Measurements from ENCODE around the gene MYBBP1A. TPM values are rescaled to one million over a fixed set of nuclear protein-coding genes. Genes with fewer than 3 reads are reported as not detected.

Gene MYBBP1A
- polyA plus RNA-seq, 2 donors, result 32.6 to 44.8 TPM

DNA sequence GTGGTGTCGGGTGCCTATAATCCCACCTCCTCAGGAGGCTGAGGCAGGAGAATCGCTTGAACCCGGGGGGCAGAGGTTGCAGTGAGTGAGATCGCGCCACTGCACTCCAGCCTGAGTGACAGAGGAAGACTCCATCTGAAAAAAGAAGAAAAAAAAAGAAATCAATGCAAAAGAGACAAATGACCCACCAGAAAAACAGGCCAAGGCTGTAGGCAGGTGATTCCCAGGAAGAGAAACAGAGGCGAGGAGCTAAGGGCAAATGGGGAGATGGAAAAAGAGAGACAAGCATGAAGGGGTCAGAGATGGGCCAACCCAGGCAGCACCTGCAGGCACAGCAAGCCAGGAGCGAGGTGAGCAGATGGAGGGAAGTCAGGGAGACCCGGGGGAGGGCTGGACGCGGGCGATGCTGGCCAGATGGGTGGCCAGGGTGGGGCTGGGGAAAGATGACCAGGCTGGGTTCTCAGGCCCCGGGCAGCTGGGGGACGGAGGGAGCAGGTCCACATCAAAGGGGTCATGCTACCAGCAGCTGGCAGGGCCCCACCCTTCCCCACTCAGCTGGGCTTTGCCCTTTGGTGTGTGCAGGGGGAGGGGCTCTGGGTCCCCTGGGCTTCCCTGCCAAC lies 25.5 kb downstream of the MYBBP1A start:
- Histone ChIP-seq H3K9me3 (ENCODE audit: control insufficient read depth in 2 of 2, insufficient read depth in 1 of 2, low read depth in 1 of 2, low read length in 1 of 2) (peaks cover 0 to 4% of the 10 kb centered on the region in 2 donors), H3K36me3 (ENCODE audit: control insufficient read depth in 2 of 2, insufficient read depth in 2 of 2, low read length in 1 of 2) (peaks cover 0 to 6% of the 10 kb centered on the region in 2 donors), H3K27me3 (ENCODE audit: control insufficient read depth in 1 of 2, insufficient read depth in 2 of 2, low read length in 2 of 2) (no peaks in the 10 kb centered on the region), H3K27ac (ENCODE audit: low read depth in 2 of 2, low read length in 1 of 2) (peak overlapping the region in 1 of 2 donors; percentile 26), H3K4me3 (ENCODE audit: low read depth in 1 of 2, low read length in 2 of 2) (no peak overlapping the region), H3K4me1 (ENCODE audit: control insufficient read depth in 2 of 2, insufficient read depth in 2 of 2, low read length in 1 of 2) (peaks cover 0 to 14% of the 10 kb centered on the region in 2 donors)
- WGBS, 2 donors, result 69 to 77% methylated on average over 13 of the region's 13 CpGs

DNA sequence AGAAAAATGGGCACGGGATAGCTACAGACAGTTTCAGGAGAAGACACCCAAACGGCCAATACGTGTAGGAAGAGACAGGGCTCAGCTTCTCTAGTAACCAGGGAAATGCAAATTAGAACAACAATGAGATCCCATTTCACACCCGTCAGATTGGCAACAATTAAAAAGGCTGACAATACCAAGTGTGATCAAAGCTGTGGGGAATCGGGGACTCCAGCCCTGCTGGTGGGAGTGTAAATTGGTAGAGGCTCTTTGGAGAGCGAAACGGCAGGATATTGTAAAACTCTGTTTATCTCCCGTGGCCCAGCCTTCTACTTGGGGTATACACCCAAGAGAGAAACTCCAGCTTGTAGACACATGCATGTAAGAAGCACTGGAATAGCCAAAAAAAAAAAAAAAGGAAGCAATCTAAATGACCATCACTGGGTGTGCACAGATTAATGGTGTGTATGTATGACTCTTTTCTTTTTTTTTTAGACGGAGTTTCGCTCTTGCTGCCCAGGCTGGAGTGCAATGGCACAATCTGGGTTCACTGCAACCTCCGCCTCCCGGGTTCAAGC lies 27.5 kb downstream of the MYBBP1A start:
- Histone ChIP-seq H3K27ac (ENCODE audit: low read depth in 2 of 2, low read length in 1 of 2) (no peak overlapping the region), H3K27me3 (ENCODE audit: control insufficient read depth in 1 of 2, insufficient read depth in 2 of 2, low read length in 2 of 2) (no peaks in the 10 kb centered on the region), H3K4me1 (ENCODE audit: control insufficient read depth in 2 of 2, insufficient read depth in 2 of 2, low read length in 1 of 2) (peaks cover 0 to 5% of the 10 kb centered on the region in 2 donors), H3K4me3 (ENCODE audit: low read depth in 1 of 2, low read length in 2 of 2) (no peak overlapping the region), H3K36me3 (ENCODE audit: control insufficient read depth in 2 of 2, insufficient read depth in 2 of 2, low read length in 1 of 2) (peaks cover 0 to 6% of the 10 kb centered on the region in 2 donors), H3K9me3 (ENCODE audit: control insufficient read depth in 2 of 2, insufficient read depth in 1 of 2, low read depth in 1 of 2, low read length in 1 of 2) (no peaks in the 10 kb centered on the region)
- whole genome bisulfite sequencing, 2 donors, result 61 to 76% methylated on average over 12 of the region's 12 CpGs

DNA sequence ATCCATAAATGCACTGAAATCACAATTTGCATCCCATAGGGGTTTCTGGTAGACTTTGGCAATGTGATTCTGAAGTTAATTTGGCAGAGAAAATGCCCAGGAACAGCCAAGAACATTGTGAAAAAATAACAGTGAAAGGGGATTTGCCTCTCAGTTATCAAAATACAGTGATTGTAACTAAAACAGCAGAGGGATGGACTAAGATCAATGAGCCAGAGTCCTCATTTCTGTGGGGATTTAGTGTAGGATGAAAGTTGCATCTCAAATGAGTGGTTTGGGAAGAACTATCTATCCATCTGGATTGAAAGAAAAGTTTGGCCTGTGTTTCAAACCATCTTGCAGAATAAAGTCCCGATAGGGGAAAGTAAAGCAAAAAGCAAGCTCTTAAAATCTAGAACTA lies 28.1 kb downstream of the MYBBP1A start:
- no peak overlapping the region for H3K27ac ChIP-seq (ENCODE audit: low read depth in 2 of 2, low read length in 1 of 2)

DNA sequence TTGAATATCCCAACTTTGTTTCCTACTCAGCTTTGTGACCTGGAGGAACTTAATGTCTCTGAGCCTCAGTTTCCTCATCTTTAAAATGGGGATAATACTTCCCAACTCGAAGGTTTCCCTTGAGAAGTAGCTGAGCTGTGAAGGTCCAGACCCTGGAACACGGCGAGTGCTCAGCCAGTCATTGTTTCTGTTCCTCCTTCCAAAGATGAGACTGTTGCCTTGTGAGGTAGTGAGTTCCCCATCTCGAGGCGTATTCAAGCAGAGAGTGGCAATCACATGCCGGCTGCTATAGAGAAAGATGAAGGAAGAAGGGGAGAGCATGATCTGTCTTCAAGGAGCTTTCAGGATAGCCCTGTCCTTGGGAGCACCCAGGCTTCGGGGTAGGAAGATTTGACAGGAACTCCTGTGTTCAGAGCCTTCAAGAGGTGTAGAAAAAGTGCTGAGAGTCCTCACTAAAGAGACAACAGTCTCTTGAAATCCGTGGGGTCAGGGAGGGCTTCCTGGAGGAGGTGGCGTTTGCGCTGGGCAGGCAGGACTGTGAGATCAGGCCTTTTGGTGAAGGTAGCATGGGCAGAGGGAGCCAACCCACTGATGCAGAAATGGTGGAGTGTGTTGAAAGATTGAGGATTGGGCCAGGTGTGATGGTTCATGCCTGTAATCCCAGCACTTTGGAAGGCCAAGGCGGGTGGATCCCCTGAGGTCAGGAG lies 29.3 kb downstream of the MYBBP1A start:
- no peak overlapping the region for H3K4me3 ChIP-seq (ENCODE audit: low read depth in 1 of 2, low read length in 2 of 2)
- peaks cover 0 to 6% of the 10 kb centered on the region in 2 donors for H3K36me3 ChIP-seq (ENCODE audit: control insufficient read depth in 2 of 2, insufficient read depth in 2 of 2, low read length in 1 of 2)
- H3K27me3 ChIP-seq (ENCODE audit: control insufficient read depth in 1 of 2, insufficient read depth in 2 of 2, low read length in 2 of 2), result no peaks in the 10 kb centered on the region
- 84 to 87% methylated on average over 11 of the region's 11 CpGs for WGBS, 2 donors
- H3K9me3 ChIP-seq (ENCODE audit: control insufficient read depth in 2 of 2, insufficient read depth in 1 of 2, low read depth in 1 of 2, low read length in 1 of 2), result no peaks in the 10 kb centered on the region
- H3K27ac ChIP-seq (ENCODE audit: low read depth in 2 of 2, low read length in 1 of 2), result no peak overlapping the region
- H3K4me1 ChIP-seq (ENCODE audit: control insufficient read depth in 2 of 2, insufficient read depth in 2 of 2, low read length in 1 of 2), result peaks cover 0 to 8% of the 10 kb centered on the region in 2 donors

More for the DNA sequence above, 28.1 kb downstream of the MYBBP1A start:
- Histone ChIP-seq H3K36me3 (ENCODE audit: control insufficient read depth in 2 of 2, insufficient read depth in 2 of 2, low read length in 1 of 2) (peaks cover 0 to 6% of the 10 kb centered on the region in 2 donors), H3K4me1 (ENCODE audit: control insufficient read depth in 2 of 2, insufficient read depth in 2 of 2, low read length in 1 of 2) (peaks cover 0 to 8% of the 10 kb centered on the region in 2 donors), H3K27me3 (ENCODE audit: control insufficient read depth in 1 of 2, insufficient read depth in 2 of 2, low read length in 2 of 2) (no peaks in the 10 kb centered on the region), H3K9me3 (ENCODE audit: control insufficient read depth in 2 of 2, insufficient read depth in 1 of 2, low read depth in 1 of 2, low read length in 1 of 2) (no peaks in the 10 kb centered on the region), H3K4me3 (ENCODE audit: low read depth in 1 of 2, low read length in 2 of 2) (no peak overlapping the region)
- WGBS, 2 donors, result 47 to 60% methylated on average over 1 of the region's 1 CpG

DNA sequence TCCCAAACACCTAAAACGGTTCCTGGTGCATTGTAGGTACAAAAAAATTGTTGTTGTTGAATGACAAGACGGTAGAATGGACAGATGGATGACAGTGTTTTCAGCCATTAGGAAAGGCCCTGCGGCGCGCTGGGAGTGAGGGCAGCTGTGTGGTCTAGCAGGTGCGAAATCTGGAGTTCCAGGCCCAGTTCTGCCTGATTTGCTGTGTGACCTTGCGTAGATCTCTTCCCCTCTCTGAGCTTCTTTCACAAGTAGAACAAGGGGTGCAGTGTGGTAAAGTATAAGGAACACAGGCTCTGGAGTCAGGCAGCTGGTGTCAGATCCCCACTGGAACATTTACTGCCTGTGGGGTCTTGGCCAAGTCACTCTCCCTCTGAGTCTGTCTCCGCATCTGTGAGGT lies 31.2 kb downstream of the MYBBP1A start:
- 83 to 85% methylated on average over 8 of the region's 8 CpGs for WGBS, 2 donors
- H3K4me1 ChIP-seq (ENCODE audit: control insufficient read depth in 2 of 2, insufficient read depth in 2 of 2, low read length in 1 of 2), result peaks cover 0 to 18% of the 10 kb centered on the region in 2 donors

DNA sequence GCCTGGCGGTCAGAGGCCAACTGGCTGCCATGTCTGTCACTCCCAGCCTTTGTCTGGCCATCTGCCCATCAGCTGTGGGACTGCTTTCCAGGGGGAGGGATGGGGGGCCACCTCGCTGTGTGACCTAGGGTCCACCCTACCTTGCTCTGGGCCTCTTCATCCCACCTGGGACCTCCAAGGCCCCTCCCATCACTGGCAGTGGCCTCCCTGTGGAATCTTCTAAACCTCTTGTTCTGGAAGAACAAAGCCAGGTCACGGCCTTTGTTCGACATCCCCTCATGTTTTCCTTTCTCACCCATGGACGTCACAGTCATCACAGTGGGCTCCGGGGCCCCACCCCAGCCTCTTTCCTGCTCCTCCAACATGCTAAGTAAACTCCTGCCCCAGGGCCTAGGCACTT lies 32.5 kb downstream of the MYBBP1A start:
- no peaks in the 10 kb centered on the region for H3K27me3 ChIP-seq (ENCODE audit: control insufficient read depth in 1 of 2, insufficient read depth in 2 of 2, low read length in 2 of 2)
- H3K36me3 ChIP-seq (ENCODE audit: control insufficient read depth in 2 of 2, insufficient read depth in 2 of 2, low read length in 1 of 2), result peaks cover 0 to 6% of the 10 kb centered on the region in 2 donors
- H3K9me3 ChIP-seq (ENCODE audit: control insufficient read depth in 2 of 2, insufficient read depth in 1 of 2, low read depth in 1 of 2, low read length in 1 of 2), result no peaks in the 10 kb centered on the region
- H3K4me1 ChIP-seq (ENCODE audit: control insufficient read depth in 2 of 2, insufficient read depth in 2 of 2, low read length in 1 of 2), result peaks cover 0 to 18% of the 10 kb centered on the region in 2 donors
- WGBS, 2 donors, result 82 to 83% methylated on average over 6 of the region's 6 CpGs
- H3K27ac ChIP-seq (ENCODE audit: low read depth in 2 of 2, low read length in 1 of 2), result peak overlapping the region in 1 of 2 donors; percentile 66
- no peak overlapping the region for H3K4me3 ChIP-seq (ENCODE audit: low read depth in 1 of 2, low read length in 2 of 2)

More for the DNA sequence above, 31.2 kb downstream of the MYBBP1A start:
- Histone ChIP-seq H3K9me3 (ENCODE audit: control insufficient read depth in 2 of 2, insufficient read depth in 1 of 2, low read depth in 1 of 2, low read length in 1 of 2) (no peaks in the 10 kb centered on the region), H3K27ac (ENCODE audit: low read depth in 2 of 2, low read length in 1 of 2) (no peak overlapping the region), H3K27me3 (ENCODE audit: control insufficient read depth in 1 of 2, insufficient read depth in 2 of 2, low read length in 2 of 2) (no peaks in the 10 kb centered on the region), H3K4me3 (ENCODE audit: low read depth in 1 of 2, low read length in 2 of 2) (no peak overlapping the region), H3K36me3 (ENCODE audit: control insufficient read depth in 2 of 2, insufficient read depth in 2 of 2, low read length in 1 of 2) (peaks cover 0 to 6% of the 10 kb centered on the region in 2 donors)

DNA sequence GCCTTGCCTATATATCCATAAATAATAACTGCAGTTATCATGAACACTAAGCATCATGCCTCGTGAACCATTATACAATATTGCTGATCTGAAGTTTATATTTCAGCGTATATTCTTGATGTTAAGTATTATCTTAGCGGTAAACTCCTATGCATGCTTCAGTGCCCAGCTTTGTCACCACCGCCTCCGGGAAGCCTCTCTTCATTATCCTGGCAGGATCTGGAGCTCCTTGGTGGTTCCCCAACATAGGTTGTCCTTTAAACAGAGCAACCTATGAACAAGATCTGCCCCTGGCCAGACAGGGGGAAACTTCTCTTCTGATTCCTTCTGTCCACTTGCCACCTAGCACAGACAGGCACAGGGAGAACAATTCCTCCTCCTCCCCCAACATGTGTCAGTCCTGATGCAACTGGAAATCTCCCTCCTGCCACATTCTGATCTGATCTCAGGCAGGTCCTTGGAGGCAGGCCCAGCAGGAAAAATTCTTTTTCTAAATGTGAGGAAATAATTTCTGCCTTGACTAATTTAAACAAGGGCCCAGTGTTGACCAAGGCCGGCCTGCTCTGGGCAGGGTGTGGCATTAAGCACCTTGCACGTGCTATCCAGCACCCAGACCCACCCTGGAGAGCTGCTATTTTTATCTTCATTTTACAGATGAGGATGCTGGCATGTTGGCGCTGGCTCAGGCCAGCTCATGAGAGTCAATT lies 34.1 kb downstream of the MYBBP1A start:
- H3K36me3 ChIP-seq (ENCODE audit: control insufficient read depth in 2 of 2, insufficient read depth in 2 of 2, low read length in 1 of 2), result peaks cover 0 to 5% of the 10 kb centered on the region in 2 donors
- no peaks in the 10 kb centered on the region for H3K9me3 ChIP-seq (ENCODE audit: control insufficient read depth in 2 of 2, insufficient read depth in 1 of 2, low read depth in 1 of 2, low read length in 1 of 2)
- H3K4me3 ChIP-seq (ENCODE audit: low read depth in 1 of 2, low read length in 2 of 2), result no peak overlapping the region
- 69 to 77% methylated on average over 8 of the region's 8 CpGs for WGBS, 2 donors
- H3K27me3 ChIP-seq (ENCODE audit: control insufficient read depth in 1 of 2, insufficient read depth in 2 of 2, low read length in 2 of 2), result no peaks in the 10 kb centered on the region
- H3K27ac ChIP-seq (ENCODE audit: low read depth in 2 of 2, low read length in 1 of 2), result peak overlapping the region; percentile 16 to 74
- H3K4me1 ChIP-seq (ENCODE audit: control insufficient read depth in 2 of 2, insufficient read depth in 2 of 2, low read length in 1 of 2), result peaks cover 0 to 20% of the 10 kb centered on the region in 2 donors

DNA sequence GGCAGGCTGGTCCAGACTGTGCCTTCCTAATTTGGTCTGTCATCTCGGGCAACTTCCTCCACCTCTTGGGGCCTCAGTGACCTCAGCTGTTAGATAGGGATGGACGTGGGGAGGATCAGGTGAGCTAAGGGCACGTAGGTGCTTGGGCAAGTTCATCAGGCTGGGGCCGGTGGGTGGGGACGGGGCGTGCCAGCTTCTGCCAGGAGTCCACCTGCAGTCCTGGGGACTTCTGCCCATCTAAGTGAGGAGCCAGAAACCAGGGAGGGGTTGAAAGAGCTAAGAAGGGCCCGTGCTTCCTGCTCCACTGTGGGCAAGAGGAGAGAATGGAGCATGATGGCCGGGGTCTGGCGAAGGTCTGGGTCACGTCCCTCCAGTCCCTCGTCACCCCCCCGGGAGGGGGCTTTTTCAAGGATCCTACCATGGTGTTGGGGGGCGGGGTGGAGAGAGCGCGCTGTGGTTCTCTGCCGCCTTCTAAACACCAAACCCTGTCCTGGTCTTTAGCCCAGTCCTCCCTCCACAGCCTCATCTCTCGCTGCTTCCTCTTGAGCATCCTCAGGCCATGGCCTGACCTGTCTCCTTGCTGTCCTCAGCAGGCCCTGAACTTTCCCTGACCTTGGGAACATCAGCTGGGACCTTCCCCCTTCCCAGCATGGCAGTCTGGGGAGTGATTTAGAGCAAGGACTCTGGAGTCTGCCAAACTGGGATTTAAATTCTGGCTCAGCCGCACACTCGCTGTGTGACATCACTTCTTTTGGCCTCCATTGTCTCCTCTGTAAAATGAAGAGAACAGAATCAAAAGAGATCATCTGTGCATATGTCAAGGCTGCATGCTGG lies 34.9 kb downstream of the MYBBP1A start:
- WGBS, 2 donors, result 73 to 77% methylated on average over 19 of the region's 19 CpGs
- Histone ChIP-seq H3K27ac (ENCODE audit: low read depth in 2 of 2, low read length in 1 of 2) (peak overlapping the region; percentile 72 to 74), H3K4me3 (ENCODE audit: low read depth in 1 of 2, low read length in 2 of 2) (no peak overlapping the region), H3K36me3 (ENCODE audit: control insufficient read depth in 2 of 2, insufficient read depth in 2 of 2, low read length in 1 of 2) (no peaks in the 10 kb centered on the region), H3K27me3 (ENCODE audit: control insufficient read depth in 1 of 2, insufficient read depth in 2 of 2, low read length in 2 of 2) (no peaks in the 10 kb centered on the region), H3K9me3 (ENCODE audit: control insufficient read depth in 2 of 2, insufficient read depth in 1 of 2, low read depth in 1 of 2, low read length in 1 of 2) (no peaks in the 10 kb centered on the region), H3K4me1 (ENCODE audit: control insufficient read depth in 2 of 2, insufficient read depth in 2 of 2, low read length in 1 of 2) (peaks cover 0 to 17% of the 10 kb centered on the region in 2 donors)

DNA sequence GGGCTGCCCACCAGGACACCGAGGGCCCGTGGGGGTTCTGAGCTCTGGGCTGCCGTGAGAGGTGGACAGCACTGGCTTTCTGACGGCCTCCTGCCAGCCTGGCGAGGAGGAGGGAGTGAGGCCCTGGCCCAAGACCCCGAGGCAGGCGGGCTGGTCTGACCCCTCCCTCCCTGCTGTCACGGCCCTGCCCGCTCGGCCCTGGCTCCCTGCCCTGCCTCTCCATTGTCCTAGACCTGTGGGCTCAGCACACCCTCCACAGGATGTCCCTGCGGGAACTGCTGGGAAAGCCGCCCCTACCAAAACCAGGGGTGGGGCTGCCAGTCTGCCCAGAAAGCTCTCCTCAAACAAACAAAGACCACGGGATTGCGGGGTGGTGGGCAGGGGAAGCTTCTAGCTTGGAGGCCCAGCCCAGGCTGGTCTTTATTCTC lies 35.8 kb downstream of the MYBBP1A start:
- Histone ChIP-seq H3K27ac (ENCODE audit: low read depth in 2 of 2, low read length in 1 of 2) (peak overlapping the region; percentile 72 to 74), H3K27me3 (ENCODE audit: control insufficient read depth in 1 of 2, insufficient read depth in 2 of 2, low read length in 2 of 2) (no peaks in the 10 kb centered on the region), H3K9me3 (ENCODE audit: control insufficient read depth in 2 of 2, insufficient read depth in 1 of 2, low read depth in 1 of 2, low read length in 1 of 2) (no peaks in the 10 kb centered on the region), H3K4me1 (ENCODE audit: control insufficient read depth in 2 of 2, insufficient read depth in 2 of 2, low read length in 1 of 2) (peaks cover 0 to 22% of the 10 kb centered on the region in 2 donors), H3K4me3 (ENCODE audit: low read depth in 1 of 2, low read length in 2 of 2) (no peak overlapping the region), H3K36me3 (ENCODE audit: control insufficient read depth in 2 of 2, insufficient read depth in 2 of 2, low read length in 1 of 2) (no peaks in the 10 kb centered on the region)
- 46 to 48% methylated on average over 11 to 14 of the region's 14 CpGs for WGBS, 2 donors

Data from esophagus (tissue), 2 donors.